CD4-positive, alpha-beta T cell treated with Interleukin-10 for 1 hour (primary cell): ENCODE data around the gene MTFMT.
"Not testable (repeated sequence)": the region's sequence is repeated elsewhere in the genome, so short reads cannot be mapped to it uniquely, and the experiment has no call there.

ENCODE experiments used
- DNase-seq: peaks from one replicate; pipeline ENCODE4 v3.0.0-alpha.2; 2020

MTFMT gene

DNA sequence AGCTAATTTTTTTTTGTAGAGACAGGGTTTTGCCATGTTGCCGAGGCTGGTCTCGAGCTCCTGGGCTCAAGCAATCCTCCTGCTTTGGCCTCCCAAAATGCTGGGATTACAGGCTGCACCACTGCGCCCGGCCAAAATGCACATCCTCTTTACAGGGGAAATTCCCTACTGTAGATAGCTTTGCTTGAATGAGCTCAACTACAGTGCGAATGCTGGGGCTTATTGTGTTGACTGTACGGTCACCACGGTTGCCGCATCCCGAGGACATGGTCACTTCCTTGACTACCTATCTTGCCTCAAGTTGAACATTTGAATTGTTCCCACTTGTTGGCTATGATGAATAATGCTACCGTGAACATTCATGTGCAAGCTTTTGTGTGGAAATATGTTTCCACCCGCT lies 5.3 kb upstream of the MTFMT start:
- no peak for DNase-seq

DNA sequence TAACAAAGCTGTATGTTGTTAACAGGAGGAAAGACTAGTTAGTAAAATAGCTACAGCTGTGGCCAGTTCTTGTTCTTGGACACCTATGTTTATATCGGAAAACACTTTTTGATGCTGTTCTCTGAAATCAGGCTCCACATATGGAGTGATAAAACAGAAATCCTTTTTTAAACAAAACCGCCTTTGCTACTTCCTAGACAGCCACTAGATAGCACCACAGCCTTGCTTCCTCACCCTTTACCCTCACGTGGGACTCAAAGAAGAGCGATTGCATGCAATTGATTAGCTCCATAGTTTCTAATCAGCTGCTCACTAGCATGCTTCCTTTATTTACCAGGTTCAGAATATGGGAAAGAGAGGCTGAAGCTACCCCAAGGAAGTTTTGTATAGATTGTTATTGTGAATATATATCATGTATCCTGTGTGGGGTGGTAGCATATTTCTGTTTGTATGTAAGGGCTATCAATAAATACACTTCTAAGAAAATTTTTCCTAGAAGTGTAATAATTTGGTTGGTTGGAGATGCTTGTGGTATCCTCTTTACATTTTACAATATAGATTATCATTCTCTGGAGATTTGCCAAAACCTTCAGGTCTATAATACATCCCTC lies 4.3 kb upstream of the MTFMT start:
- peak; percentile 48 for DNase-seq

DNA sequence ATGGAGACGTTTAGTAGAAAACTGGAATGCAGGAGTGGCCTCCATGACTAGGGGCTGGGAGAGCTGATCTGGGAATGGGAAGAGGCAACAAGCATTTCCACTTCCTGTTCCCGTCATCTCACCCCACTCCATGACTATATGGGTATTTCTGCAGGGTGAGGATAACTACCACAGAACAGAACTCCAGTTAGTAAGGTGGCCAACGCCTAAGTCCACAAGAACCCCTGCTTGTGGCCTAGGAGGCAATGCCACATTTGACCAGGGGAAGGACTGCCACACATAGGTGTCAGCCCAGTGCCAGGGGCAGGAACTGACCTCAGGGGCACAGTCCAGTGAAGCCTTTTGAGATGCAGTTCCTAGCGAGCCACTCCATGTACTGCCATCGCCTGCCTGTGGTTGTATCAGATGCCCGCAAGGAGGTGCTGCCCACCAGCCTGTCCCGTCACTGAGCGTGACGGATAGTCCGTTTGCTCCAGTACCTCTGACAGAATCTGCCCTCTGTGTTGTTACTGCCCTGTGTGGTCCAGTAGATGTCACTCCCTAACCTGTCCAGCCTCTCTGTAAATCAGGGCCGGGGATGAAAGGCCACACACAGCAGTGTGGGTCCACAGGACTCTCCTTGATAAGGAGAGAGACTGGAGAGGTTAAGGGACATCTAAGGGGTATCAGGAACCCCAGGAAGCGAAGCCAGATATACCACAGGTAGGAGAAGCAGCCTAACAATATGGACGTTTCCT lies 3.5 kb upstream of the MTFMT start:
- DNase-seq: peak; percentile 41

DNA sequence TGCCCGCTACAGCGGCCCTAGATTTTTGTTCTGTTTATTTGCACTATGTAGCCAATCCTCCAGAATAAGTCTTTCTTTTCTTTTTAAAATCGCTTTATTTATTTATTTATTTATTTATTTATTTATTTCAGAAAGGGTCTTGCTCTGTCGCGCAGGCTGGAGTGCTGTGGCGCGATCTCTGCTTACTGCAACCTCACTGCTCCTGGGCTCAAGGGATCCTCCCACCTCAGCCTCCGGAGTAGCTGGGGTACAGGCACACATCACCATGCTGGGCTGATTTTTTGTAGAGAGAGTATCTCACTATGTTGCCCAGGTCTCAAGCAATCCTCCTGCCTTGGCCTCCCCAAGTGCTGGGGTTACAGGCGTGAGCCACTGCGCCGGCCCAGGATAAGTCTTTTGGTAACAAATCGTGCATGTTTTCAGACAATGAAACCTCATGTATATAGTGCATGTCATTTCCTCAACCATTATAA lies 333 bp upstream of the MTFMT start:
- DNase-seq: no peak

DNA sequence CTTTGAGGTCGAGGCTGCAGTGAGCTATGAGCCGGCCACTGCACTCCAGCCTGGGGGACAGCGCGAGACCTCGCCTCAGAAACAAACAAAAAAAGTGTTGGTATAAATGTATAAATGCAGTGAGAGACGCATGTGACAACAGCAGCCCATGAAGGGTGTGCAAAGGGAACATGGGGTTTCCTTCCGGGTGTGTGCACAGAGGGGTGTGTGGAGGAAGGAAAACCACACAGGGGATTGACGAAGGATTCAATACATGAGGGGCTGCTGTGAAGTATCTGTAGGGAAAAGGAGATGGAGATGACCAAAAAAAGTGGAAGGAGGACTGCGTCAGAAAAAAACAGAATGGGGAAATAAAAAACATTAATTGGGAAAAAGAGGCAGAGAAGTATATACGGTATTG lies 1.1 kb downstream of the MTFMT start:
- peak; percentile 17 for DNase-seq

DNA sequence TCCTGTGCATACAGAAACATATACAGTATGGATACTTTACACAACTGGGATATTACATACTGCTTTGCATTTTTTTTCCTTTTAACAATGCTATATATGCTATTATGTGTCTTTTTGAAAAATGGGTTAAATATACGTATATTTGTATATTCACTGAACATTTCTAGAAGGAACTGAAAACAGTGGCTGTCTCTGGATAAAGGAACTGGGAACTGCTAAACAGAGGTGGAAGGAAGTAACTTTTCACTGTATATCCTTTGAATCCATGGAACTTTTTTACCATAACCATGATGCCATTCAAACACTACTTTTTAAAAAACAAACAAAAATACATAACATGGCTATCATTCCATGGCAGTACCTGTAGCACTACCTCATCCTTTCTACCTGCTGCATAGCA lies 1.8 kb downstream of the MTFMT start:
- no peak for DNase-seq

DNA sequence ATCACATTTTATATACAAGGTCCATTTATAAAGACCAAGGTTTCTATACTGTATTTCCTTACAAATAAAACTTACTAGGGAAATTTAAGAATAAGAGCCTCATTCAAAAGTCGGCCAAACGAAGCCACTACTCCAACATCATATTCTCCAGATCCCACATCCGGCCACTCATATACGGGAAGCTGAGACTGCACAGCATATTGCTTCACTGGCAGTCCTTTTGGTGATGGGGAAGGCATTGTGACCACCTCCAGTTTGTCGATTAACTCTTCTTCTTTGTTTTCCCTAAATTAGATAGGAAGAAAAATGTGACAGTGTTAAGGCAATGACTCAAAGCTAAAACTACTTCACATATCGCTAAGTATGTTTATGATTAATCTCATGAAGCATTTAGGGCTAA lies 2.7 kb downstream of the MTFMT start:
- DNase-seq: no peak

DNA sequence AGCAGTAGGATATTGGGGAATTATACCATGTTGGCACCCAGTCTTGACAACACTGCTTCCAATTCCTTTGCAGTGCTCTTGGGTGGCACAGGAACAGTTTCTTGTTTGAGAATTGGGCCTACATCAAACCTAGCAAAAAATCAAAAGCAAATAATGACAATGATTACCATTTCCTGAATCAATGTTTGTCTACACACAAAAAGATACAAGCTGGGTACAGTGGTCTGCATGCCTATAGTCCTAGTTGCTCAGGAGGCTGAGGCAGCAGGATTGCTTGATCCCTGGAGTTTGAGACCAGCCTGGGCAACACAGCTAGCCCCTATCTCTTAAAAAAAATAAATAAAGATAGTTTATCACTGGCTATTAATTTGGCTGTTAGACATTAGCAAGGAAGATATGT lies 8.0 kb downstream of the MTFMT start:
- DNase-seq: no peak

DNA sequence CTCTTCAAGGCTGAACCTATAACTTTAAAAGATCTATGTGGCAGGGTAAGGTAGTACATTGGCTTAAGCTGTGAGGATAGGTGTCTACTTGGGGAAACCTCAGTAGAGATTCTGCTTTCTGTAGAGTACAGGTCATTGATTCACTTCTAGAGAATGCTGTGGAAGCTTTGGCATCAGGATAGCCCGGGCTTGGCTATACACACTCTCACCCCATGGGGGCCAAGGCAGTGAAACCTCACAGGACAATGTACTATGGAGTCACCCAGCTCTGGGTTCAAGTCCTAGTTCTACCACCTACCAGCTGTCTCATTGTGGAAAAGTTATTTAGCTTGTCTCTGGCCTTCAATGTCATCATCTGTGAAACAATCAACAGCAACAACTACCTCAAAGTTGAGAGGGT lies 9.0 kb downstream of the MTFMT start:
- DNase-seq: no peak

DNA sequence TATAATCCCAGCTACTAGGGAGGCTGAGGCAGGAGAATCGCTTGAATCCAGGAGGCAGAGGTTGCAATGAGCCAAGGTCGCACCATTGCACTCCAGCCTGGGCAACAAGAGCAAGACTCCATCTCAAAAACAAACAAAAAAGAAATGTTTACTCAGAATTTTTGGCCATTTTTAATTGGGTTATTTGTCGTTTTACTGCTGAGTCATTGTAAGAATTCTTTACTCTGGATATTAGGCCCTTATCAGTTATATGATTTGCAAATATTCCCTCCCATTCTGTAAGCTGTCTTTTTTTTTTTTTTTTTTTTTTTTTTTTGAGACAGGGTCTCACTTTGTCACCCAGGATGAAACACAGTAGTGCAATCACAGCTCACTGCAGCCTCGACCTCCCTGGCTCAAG lies 18.2 kb downstream of the MTFMT start:
- not testable (repeated sequence) for DNase-seq

DNA sequence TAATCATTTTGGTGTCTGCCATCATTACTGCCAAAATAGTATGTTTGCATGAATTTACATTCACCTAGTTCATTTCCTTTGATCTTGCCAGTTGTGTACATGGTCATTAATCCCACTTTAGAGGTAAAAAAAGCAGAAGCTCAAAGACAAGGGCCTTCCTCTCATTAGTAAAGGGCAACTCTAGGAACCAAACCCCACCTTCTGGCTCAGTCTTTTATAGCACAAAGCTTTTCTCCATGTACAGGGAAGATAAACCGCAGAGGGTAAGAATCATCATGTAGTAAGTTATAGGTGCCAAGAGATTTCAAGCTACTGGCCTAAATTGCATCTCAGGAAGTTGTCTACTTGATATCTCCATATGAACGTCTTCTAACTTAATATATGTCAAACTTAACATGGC lies 20.5 kb downstream of the MTFMT start:
- DNase-seq: no peak

DNA sequence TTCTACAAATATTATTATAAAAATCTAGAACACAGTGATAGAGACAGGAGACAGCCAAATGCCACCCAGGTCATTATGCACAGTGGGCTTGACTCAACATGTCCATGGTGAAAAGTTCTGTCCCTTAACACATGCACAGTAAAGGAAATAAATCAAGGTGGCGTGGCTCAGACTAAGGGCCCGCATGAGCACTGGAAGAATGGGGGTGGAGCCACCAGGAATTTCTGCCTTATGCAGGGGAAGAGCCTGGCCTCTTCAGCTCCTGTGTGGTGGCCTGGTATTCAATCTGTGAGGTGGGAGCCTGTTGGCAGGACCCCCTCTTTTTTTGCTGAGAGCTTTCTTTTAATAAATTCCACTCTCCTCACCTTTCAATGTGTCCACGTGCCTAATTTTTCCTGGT lies 22.6 kb downstream of the MTFMT start:
- DNase-seq: no peak

DNA sequence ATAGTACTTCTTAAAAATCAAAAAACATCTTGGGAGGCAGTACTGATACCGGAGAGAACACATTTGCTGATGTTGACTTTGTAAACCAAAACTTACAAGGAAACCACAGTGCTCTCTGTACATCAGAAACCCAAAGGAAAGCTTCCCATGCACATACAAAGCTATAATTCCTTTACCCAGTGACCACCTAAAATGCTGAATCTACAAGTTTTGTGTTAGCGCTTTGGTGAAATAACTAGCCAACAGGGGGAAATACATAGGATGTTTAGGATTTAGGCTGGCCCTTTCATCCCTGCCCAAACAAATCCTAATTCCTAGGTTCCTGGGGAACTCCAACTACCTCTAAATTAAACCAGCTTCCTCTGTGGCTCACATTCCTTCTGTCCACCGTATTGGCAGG lies 24.4 kb downstream of the MTFMT start:
- DNase-seq: no peak

DNA sequence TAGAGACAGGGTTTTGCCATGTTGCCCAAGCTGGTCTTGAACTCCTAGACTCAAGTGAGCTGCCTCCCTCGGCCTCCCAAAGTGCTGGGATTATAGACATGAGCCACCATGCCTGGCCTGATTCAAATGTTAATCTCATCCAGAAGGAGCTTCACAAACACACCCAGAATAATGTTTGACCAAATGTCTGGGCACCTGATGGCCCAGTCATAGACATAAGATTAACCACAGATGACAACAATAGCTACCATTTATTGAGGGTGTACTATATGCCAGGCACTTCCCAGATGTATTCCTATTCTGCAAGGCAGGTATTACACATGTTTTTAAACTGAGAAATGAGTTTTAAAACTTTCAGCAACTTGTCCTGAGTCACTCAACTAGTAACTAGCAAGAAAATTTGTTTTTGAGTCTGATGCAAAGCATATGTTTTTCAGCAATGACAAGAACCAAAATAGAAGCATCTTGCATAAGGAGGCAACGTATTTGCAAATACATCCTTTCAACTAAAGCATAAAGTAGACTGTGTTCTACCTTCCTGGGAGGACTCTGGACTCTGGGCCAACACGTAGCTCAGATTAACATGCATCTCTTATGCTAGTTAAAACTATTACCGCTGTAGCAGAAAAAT lies 31.6 kb downstream of the MTFMT start:
- no peak for DNase-seq

DNA sequence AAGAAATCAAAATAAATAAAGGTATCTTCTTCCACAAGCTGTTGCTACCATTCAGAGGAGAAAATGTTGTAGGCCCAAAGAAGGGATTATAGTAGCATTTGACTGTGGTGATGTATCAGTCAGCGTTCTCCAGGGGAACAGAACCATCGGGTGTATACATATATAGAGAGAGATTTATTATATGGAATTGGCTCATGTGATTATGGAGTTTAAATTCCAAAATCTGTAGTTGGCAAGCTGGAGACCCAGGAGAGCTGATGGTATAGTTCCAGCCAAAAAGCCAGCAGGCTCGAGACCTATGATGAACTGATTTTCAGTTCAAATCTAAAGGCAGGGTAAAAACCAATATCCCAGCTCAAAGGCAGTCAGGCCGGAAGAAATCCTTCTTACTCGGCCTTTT lies 32.4 kb downstream of the MTFMT start:
- DNase-seq: no peak

DNA sequence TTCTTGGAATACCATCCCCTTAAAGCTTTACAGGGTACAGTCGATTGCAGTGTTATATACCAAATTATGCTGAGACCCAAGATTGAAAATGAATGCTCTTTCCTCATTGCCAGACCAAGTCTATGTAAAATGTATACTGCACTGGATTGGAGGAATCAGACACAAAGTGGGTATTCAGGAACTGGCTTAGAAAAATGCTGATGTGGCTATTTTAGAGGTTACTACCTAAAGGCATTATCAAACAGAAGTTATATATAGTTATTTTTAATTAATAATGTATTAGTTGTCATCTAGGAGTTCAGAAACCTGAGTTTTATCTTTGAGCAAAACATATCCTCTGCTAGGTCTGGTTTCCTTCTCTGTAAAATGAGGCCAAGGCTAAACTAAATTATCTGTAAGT lies 36.1 kb downstream of the MTFMT start:
- no peak for DNase-seq

DNA sequence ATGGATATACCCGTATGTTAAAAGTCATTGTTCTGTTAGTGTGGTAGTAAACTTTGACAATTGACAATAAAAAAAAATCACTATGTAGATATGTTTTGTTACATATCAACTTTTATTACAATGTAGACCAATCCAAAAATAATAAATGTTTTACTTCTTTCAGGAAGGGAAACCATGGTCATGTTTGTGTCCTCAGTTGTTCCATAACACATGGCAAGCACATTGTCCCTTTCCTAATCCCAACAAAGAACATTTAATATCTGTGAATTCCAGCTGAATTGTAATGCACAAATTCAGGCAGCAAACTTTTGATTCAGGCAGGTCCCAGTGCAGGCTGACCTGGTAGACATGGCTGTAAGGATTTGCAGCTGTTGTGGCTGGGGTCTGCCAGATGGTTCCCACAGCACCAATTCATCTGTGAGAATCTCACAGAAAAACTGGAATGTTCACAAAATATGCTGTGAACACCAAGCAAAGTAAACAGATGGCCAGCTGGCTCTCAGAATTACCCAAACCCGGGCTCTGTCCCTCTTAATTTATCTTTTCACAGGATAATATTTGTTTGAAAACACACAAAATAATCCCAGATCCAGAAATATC lies 37.8 kb downstream of the MTFMT start:
- DNase-seq: no peak

DNA sequence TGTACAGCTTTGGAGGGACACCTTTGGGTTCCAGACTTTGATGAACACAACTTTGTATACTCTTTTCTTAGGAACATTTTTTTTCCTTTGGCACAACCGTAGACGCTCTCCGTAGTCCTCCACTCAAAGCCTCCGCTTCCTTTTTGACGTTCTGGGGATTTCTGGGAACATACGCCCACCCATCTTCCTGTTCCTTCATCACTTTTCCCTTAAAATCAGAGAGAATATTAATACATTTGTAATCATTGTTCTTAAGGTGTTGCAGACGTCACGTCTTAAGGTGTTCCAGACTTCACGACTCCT lies 39.3 kb downstream of the MTFMT start:
- no peak for DNase-seq

DNA sequence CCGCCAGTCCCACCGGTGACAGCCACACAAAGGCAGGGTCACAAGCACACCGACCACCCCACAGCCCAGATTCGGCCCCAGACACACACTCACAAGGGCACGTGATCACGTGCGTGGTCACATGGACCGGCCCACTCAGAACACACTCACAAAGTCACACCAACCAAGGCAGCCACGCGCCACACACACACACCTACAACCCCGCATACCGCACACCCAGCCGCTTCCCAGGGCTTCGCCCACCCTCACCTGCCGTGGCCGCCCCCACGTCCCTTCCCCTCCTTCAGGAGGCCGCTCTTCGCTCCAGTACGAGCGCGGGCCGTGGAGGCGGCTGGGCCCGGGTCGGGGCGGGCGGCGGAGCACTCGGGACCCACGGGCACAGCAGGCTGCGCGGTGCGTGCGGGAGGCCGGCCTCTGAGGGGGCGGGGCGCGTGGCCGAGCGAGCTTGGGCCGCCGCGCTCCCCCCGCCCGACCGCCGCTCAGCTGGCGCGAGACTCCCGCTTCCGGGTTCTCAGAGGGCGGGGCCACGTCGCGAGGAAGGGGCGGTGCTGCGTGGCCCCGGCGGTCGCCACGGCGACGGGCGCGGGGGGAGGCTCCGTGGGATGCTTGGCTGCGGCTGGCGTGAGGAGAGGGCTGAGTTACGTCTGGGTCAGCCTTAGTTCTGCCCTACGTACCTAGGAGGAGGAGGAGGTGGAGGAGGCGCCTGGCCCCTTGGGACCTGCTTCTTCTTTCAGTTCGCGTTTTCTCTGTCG lies 39.8 kb downstream of the MTFMT start, which contains the start of gene SPG21:
SPG21 (minus strand) TSS at position 499 of the 752 bp plus-strand sequence. CDS start 6,345 bp downstream, outside the sequence.
- peak; percentile 93 for DNase-seq

DNA sequence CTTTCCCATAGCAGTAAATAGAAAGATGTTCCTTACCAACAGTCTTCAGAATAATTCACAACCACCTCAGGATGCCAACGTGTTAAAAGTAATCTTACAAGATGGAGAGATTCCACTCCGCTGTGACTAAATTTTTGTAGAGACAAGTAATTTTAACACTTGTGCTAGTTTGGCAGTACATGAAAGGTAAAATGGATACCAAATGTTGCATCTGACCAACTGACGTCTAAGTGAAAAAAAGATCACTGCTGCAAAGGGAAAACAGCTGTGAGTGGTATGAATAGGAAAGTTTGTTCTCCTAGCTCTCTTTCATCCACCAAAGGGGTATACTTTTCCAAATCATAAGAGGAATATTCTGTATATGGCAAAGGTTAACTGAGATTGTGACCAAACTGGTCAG lies 42.3 kb downstream of the MTFMT start:
- no peak for DNase-seq

DNA sequence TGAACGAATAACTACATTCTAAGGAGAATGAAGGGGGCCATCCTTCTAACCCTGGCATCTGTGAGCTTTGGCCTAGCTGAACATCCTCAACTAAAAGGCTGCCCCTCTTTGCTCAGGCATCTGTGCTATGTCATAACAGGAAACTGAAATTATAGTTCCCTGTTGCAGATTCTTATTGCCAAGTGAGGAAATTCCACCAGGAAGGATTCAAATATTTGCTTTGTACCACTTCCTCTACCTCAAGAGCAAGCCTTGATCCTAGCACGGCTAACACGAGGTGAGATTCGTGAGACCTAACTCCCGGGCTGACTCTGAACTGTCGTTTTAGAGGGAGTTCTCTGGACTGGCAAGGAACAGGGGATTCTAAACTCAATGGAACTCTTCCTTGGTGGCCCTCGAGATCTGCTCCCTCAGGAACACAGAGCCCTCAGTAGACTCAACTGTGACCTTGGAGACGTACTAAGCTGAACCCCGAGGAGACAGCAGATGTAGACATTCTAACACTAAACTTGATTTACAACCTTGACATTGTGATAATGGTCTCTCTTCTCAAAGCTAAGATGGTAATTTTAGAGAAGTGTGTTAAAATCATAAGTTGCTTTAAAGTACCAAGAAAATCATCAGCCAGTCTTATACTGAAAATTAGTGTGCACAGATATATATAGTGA lies 43.9 kb downstream of the MTFMT start:
- no peak for DNase-seq

DNA sequence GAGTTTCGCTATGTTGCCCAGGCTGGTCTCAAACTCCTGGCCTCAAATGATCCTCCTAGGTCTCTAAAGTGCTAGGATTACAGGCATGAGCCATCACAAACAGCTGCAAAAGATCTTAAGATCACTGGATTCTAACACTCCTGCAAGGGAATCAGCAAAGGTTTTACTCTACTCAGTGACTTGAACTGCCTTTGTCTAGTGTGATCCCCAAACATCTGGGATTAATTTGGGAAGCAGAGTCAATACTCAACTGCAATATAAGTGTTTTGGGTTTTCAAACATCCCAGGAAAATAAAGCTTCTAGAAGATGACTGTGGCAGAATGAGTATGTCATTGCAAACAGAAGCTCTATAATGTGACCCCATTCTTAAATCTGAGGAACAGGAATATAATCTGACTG lies 47.0 kb downstream of the MTFMT start:
- no peak for DNase-seq
